Measurements from ENCODE around the gene CCDC142.

- no peak for TF ChIP-seq CTCF (IDR thresholded peaks at IDR 0.05; ENCODE audit: poor library complexity, severe bottlenecking)
- TF ChIP-seq TAF1 (IDR thresholded peaks at IDR 0.05; ENCODE audit: low read depth) = no peak
- no peak for TF ChIP-seq POLR2AphosphoS5 (IDR thresholded peaks at IDR 0.05)
- TF ChIP-seq EZH2 (IDR thresholded peaks at IDR 0.05; ENCODE audit: borderline replicate concordance, insufficient read depth, low read length, poor library complexity, severe bottlenecking) = no peak
- no peak for TF ChIP-seq SMC3 (conservative IDR thresholded peaks at IDR 0.05; ENCODE audit: poor library complexity)
- TF ChIP-seq REST (IDR thresholded peaks at IDR 0.05; ENCODE audit: borderline replicate concordance) = no peak
- TF ChIP-seq MXI1 (conservative IDR thresholded peaks at IDR 0.05; ENCODE audit: poor library complexity, severe bottlenecking) = no peak
- TF ChIP-seq RAD21 (conservative IDR thresholded peaks at IDR 0.05) = no peak
- TF ChIP-seq EP300 (conservative IDR thresholded peaks at IDR 0.05; ENCODE audit: poor library complexity, severe bottlenecking) = no peak
These were observed 33.3 kb upstream of the CCDC142 start for GRCh38 chr2:74515981-74516633.
